HG02623 (cell line): ENCODE measurements around the gene SMC4.
"Not testable (repeated sequence)": the region's sequence is repeated elsewhere in the genome, so short reads cannot be mapped to it uniquely, and the experiment has no call there.

ENCODE experiments used
- ATAC-seq: cut with Tn5 transposase; IDR thresholded peaks from one replicate; pipeline ENCODE4 v1.9.1; 2021; ENCODE audit warnings: moderate library complexity; ENCODE audit not compliant: unreplicated experiment

SMC4 gene

DNA sequence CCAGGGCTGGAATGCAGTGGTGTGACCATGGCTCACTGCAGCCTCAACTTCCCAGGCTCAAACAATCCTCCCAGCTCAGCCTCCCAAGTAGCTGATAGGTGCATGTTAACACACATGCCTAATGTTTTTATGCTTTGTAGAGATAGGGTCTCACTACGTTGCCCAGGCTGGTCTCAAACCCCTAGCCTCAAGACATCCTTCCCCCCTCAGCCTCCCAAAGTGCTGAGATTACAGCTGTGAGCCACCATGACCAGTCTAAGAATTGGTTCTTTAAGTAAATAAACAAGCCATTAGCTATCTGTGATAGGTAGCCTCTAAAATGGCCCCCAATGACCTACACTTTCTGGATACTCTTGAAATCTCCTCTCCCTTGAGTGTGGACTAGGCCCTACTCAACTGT, 46.4 kb downstream of the SMC4 start:
- no peak for ATAC-seq

DNA sequence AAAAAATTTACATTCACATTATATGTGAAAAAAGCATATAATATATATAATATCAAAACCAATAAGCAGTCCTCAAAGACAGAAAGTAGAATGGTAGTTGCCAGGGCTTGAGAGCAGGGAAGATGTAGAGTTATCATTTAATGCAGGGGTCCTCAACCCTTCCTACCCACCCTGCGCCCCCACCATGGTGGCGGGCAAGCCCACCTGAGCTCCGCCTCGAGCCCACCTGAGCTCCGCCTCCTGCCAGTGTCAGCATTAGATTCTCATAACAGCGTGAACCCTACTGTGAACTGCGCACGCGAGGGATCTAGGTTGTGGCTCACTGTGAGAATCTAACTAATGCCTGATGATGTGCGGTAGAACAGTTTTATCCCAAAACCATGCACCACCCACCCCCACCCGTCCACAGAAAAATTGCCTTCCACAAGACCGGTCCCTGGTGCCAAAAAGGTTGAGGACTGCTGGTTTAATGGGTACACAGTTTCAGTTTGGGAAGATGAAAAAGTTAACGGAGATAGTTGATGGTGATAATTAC, 47.1 kb downstream of the SMC4 start:
- no peak for ATAC-seq

DNA sequence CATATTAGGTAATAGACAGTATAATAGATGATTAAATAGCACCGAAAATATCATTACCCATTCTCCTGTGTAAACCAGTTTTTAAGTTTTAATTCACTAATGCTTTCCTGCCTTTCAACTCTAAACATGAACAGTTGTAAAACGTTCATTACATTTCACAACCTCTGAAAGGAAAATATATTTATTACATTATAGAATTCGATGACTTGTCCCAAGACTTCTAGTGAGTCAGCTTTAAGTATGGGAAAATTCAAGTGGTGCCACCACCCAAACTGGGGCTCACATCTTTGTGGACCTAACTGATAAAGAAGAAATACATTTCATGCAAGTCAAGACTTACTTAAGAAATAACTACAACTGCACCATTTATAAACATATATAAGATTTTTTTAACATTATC, 48.1 kb downstream of the SMC4 start:
- ATAC-seq: no peak

DNA sequence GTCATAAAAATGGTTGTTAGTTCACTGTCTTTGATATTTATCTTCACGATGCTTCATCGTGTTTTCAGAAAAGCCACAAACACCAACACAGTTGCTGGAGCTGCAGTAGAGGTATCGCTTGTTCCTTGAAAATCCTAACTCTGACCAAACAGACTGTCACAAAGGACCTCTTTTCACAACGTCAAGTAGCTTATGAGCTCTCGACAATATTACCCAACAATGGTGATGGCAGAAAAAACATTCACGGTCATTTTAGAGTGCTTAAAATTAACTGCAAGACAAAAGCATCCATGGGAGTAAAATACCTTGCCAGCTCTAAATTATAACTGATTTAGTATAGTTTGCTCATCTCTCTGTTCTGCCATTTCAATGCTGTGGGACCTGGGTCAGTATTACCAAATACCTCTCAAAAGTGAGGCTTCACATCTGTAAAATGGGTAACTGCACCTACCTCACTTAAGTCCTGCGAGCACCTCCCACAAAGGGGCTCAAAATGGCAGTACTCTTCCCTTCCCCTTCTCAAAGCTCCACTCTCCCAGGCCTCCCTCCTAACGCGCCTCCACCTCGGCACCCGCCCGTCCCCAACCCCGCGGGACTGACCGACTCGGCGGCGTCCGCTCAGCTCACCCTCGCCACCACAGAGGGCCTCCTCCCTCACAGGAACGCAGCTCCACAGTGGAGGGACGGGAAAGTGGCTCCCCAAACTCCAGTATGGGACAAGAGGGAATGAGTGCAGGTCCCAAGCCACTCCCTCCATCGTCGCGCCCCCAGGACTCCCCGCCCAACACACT, 49.6 kb downstream of the SMC4 start:
- peak; percentile 30 for ATAC-seq

DNA sequence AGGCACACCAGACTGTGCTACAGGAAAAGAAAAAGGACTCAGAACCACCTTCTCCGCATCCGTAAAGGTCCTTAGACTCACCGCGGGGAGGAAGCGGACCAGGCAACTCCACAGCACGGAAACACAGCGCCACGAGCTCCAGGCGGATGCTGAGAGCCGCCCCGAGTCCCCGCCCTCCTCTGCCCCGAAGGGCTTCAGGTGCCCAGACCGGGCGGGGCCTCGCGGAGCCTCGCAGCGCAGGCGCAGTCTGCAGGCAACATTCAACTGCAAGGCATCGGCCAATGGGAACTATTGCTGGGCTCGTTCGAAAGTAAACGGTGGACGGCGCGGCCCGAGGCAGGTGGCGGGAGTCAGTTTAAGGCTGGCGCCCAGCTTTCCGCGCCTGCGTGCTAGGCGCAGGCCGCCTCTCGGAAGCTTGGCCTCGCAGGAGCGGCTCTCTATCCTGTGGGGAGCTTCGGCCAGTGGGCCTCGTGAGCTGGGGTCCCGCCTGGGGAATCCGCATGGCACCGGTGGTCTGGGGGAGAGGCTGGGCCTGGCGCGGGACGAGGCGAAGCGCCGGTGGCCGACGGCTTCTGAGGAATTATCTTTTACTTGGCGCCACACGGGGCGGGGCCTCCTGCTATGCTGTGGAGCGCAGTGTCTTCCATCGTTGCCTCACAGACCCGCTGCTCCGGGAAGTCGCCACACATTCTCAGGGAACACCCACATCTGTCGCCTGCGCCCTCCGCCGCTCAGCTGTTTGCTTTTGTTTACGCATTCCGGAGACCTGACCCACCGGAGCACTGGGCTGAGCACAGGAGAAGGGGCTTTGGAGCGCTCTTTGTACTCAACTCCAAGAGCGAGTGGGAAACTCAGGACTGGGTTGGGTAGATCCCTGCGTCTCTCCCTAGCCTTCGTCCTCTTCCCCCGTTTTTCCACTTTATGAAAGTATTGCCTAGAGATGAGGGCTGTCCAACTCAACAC, 50.5 kb downstream of the SMC4 start, which contains the start of gene TRIM59:
Gene TRIM59 (minus strand): TSS at position 151 of the 963 bp plus-strand sequence. CDS start 10,603 bp downstream, outside the sequence.
- ATAC-seq: peak; percentile 94

DNA sequence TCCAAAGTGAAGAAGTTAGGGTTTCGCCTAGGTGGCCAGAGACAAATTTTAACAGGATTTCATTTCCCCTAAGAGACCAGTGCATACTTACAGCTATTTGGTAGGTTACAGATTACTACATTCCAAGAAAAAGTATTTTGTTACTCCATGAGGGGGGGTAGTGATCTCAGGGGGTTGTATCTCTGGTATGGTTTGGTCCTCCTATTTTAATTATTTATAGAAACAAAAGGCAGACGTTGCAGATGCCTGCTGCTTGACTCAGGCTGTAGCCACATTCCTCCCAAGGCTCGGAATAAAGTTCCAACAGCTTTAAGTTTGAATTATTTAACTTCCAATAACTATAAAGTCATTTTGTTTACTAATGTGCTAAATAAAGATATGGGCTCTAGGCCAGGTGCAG, 51.4 kb downstream of the SMC4 start:
- ATAC-seq: no peak

DNA sequence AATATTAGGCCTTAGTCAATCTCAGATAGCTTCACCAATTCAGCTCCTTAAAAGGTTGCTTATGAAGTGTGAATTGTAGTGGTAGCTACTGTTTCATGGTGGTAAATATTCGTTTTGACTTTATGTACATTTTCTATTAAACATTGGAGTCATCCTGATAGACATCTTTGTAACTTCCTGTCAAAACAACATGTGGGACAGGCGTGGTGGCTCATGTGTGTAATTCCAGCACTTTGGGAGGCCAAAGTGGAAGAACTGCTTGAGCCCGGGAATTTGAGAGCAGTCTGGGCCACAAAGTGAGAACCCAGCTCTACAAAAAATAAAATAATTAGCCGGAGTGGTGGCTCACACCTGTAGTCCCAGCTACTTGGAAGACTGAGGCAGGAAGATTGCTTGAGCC, 52.2 kb downstream of the SMC4 start:
- ATAC-seq: no peak

DNA sequence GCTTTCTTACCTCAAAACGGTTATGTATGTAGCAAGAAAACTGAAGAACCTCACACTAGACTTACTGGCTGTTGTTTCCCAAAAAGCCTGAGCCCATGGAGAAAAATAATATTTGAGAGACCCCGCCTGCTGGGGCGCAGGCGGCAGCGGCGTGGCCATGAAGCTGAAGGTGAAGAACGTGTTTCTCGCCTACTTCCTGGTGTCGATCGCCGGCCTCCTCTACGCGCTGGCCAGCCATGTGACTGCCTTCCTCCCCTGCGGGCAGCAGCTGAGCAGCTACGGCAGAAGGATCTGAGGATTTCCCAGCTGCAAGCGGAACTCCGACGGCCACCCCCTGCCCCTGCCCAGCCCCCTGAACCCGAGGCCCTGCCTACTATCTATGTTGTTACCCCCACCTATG, 52.8 kb downstream of the SMC4 start:
- not testable (repeated sequence) for ATAC-seq

DNA sequence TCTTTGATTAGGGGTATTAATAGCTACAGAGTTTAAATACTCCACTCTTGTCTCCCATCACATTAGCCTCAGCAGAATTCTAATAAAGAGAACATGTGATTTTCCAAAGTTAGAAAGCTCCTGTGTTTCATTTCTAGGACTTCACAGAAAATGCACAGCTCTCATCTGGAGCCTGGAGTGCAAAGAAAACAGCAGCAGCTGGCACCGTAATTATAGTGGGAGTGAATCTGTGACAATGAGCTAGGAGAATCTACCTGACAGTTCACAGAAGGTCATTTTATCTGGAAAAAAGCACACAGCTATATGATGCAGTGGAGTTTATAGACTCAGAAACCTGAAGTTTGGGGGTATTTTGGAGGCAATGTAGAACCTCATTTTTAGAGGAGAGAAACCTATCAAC, 55.5 kb downstream of the SMC4 start:
- ATAC-seq: no peak

DNA sequence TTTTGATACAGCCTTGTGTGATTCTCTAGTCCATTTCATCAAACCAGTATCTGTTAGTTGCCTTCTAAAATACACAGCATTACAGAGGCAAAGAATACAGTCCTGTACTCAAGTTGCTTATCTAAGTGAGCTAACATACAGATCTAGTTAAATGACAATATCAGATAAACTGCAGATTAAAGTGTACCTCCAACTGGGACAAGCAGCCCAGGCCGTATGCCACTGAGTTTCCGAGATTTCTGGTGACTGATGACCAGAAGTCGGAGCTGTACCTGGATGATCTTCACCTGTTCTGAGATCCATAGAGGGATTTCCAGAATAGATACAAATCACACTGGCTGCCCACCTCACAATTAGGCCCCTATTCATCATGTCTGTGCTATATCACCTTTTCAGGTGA, 56.4 kb downstream of the SMC4 start:
- no peak for ATAC-seq

DNA sequence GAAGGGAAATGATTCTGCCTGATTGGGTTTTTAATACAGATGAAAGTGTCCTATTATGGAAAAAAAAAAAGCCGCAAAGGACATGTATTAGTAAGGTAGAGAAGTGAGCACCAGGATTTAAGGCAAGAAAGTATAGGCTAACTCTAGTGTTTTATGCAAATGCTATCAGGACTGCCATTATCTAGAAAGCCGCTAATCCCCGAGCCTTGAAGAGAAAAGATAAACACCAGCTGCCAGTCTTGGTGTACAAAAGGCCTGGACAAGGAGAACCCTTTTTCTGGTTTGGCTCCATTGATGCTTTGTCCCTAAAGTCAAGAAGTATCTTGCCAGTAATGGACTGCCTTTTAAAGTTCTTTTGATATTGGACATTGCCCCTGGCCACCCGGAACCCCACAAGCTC, 58.7 kb downstream of the SMC4 start:
- ATAC-seq: no peak

DNA sequence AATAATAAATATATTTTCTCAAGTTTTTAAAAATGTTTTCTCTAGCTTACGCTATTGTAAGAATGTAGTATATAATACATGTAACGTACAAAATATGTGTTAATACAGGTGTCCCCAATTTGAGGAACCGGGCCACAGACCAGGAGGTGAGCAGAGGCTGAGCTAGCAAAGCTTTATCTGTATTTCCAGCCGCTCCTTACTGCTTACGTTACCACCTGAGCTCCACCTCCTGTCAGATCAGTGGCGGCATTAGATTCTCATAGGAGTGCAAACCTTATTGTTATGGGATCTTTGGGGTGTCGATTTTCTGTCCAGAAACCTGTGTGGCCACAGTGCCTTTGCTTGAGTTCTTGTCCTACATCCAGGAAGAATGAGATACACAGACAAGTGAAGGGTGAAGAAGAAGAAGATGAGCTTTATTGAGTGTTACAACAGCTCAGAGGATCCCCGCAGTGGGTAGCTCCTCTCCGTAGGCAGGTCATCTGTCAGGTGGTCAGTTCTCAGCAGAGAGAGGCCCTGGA, 60.1 kb downstream of the SMC4 start:
- no peak for ATAC-seq

DNA sequence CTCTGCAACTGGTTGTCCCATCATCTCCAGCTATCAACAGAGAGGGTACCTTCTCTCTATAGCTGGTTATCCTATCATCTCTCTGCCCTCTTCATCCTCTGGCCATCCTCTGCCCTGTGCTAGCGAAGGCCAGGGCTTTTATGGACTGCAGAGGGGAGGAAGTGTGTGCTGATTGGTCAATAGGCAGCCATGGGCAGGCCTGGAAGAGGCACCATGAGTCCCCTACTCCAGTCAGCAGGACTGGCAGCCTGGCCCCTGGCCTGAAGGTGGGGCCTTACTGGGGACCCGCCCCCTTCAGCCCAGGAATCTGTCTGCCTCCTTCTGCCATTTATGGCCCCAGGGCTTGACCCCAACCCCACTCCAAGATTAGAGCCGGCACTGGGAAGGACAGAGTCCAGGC, 60.6 kb downstream of the SMC4 start:
- ATAC-seq: no peak

DNA sequence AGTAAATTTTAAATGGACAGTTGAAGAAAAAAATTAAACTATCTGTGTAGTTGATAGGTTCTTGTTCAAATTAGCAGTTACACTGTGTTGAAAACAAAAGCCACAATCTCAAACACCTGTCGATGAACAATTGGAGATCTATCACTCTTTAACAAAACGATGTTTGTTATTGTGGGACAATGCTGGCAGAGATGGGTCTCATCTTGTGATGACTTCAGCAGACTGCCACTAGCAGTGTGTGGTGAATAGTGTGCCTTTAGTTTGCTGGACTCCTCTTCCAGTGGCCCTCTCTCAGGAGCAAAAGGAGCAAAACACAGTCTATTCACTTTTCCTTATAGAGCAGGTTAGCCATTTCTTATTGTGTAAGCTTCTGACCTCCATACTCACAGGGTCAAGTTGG, 64.9 kb downstream of the SMC4 start:
- ATAC-seq: no peak

DNA sequence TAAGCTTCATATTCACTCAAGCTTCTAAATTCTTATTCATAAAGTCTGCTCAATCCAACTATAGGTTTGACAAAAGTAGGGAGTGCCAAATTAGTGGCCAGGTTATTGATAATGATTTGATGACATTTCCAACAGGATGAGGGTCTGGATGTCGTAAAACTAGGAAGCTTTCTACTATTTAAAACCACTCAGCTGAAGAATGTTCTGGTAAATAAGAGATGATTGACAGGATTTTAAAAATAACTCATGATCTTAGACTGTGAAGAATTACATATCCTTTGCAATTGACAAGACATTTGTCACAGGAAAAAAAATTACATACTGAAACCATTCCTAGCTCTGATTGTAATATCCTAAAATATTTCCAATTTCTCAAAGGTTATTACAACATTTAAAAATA, 65.5 kb downstream of the SMC4 start:
- ATAC-seq: no peak

DNA sequence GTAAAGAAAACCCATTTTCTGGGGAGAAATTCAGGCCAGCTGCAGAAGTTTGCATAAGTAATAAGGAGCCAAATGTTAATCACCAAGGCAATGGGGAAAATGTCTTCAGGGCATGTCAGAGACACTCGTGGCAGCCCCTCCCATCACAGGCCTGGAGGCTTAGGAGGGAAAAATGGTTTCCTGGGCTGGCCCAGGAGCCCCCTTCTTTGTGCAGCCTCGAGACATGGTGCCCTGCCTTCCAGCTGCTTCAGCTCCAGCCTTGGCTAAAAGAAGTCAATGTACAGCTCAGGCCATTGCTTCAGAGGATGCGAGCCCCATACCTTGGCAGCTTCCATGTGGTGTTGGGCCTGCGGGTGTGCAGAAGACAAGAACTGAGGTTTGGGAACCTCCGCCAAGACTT, 70.7 kb downstream of the SMC4 start:
- no peak for ATAC-seq

DNA sequence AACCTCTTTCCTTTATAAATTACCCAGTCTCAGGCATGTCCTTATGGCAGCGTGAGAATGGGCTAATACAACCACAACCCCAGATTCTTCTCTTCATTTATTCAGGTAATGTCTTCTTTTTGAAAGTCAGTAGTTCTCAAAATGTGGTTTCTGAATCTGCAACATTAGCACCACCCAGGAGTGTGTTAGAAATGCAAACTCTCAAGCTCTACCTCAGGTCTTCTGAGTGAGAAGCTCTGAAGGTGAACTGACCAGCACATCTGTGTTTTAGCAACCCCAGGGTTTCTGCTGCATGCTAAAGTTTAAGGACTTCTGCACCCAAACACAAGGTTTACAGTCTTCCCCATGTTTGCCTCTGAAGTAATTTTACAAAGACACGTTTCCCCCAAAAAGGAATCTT, 72.4 kb downstream of the SMC4 start:
- no peak for ATAC-seq

DNA sequence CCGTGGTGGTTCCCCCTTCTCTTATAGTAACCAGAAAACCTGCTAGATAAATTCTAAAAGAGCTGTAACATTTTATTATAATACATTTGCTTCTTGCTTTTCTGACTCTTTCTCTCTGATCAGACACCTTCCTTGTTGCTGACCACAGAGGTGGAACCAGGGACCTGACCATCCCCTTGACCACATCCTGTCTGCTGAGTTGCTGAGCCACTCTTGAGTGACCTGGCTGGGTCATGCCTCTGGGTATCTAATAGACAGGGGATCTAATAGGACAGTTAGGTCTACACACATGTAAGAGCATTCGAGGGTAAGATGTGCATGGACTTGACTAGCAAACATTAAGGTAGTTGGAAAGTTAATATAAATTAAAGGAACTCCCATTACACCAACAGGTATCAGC, 72.9 kb downstream of the SMC4 start:
- ATAC-seq: no peak

DNA sequence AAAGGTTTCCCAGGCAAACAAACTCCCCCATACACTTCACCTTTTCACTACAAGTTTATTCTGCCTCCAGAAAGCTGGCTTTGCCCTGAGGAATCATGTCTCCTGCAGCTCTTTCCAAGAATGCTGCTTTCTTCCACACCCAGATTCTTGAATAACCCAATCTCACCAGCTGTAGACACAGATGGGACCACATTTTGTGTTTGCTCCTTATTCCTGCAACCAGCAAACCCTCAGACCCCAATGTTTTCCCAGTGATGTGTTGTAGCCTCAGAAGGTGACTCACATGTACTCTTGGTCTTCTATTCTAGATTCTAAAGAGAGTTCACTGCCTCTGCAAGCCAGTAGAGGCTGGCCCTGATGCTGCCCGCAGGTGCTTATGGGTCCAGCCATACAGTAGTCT, 73.8 kb downstream of the SMC4 start:
- ATAC-seq: no peak

DNA sequence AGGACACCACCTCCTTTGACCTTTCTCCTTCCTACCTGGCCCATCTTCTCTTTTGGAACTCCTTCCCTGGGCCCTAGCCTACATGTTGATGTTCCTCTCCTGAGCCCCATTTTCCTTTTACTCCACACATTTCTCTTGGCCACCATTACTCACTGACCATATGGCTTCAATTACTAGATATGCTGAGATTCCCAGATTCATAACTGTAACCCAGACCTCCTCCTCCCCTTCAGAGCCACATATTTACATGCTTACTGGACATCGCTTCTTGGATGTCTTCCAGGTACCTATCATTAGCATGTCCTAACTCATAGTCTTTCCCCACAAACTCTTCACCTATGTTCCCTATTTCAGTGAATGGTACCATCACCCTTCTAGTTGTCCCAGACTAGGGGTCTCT, 74.5 kb downstream of the SMC4 start:
- no peak for ATAC-seq

DNA sequence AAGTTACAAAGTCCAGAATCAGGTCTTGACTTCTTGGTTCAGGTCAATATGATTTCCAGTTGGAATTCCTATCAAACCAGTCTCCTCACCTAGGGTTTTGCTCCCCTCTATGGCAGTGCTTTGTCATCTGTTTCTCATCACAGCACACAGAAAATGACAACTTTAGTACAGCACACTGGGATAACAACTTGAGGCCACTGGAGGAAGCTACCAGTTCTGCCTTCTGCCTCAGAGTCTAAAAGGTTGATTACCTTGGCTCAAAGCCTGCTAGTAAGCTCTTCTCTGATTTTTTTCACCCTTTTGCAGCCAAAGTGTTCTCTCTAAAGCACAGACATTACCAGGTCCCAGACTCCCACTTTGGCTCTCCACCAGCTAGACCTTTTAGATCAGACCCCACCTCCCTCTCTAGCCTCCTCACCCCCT, 75.0 kb downstream of the SMC4 start:
- no peak for ATAC-seq
